Measurements from ENCODE around the gene CCDC93.

The CCDC93 gene

DNA sequence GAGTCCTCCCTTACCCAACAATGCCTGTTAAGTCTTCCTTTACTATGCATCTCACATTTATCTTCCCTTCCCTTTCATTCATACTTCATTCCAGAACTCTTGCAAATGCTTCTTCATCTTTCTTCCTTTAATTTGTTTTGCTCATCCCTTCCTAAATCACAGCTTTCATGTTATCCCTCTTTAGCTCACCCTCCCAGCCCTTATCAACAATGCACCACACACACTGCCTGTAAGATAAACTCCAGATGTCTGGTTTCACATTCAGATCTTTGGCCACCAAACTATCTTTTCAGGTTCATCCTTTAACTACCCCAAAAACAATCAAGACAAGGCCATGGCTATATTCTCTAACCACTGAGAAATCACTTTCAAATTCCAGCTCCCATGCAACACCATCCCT lies 3.4 kb downstream of the CCDC93 start:
- Histone ChIP-seq H3K9me3 (ENCODE audit: control insufficient read depth, insufficient read depth, low read length) (no peaks in the 10 kb centered on the region), H3K9ac (ENCODE audit: low read depth, low read length) (no peak overlapping the region), H3K36me3 (ENCODE audit: control insufficient read depth, insufficient read depth, low read length) (peaks cover 2% of the 10 kb centered on the region), H3K4me1 (ENCODE audit: control insufficient read depth, insufficient read depth, low read length) (peaks cover 5% of the 10 kb centered on the region), H3K27me3 (ENCODE audit: control insufficient read depth, insufficient read depth, low read length) (peaks cover 12% of the 10 kb centered on the region), H3K4me3 (ENCODE audit: low read depth, low read length) (no peak overlapping the region)

DNA sequence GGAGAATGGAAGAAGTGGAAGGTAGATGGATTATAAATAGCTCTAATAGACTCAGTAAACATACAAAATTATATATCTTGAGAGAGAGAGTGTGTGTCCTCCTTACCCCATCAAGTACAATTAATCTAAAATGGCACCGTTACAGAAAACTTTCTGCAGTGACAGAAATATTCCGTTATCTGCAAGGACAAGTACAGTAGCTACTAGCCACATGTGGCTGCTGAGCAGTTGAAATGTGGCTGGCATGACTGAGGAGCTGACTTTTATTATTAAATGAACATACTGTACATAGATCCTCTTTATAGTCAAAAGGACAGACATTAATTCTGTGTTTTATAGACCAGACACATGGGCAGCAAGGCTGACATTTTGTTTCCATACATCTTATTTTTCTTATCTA lies 7.0 kb downstream of the CCDC93 start:
- H3K27me3 ChIP-seq (ENCODE audit: control insufficient read depth, insufficient read depth, low read length), result no peaks in the 10 kb centered on the region
- peaks cover 6% of the 10 kb centered on the region for H3K4me1 ChIP-seq (ENCODE audit: control insufficient read depth, insufficient read depth, low read length)
- H3K4me3 ChIP-seq (ENCODE audit: low read depth, low read length), result no peak overlapping the region
- H3K9ac ChIP-seq (ENCODE audit: low read depth, low read length), result no peak overlapping the region
- no peaks in the 10 kb centered on the region for H3K9me3 ChIP-seq (ENCODE audit: control insufficient read depth, insufficient read depth, low read length)
- peaks cover 5% of the 10 kb centered on the region for H3K36me3 ChIP-seq (ENCODE audit: control insufficient read depth, insufficient read depth, low read length)

DNA sequence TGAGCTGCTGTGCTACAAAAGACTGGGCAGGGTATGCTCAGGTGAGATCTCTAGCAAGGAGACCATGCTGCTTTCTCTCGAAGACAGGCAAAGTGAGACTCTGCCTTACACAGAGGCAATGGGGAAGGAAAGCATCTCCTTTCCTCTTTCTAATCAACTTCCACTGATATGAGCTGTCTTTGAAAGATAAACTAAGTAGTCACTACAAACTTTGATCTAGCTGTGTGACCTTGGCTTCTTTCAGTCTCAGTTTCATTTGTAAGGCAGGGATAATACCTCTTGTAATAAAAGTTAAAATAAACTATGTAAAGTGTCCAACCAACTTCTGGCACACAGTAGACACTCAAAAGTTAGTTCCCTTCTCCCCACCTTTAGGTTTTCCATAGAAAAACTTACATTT lies 7.5 kb downstream of the CCDC93 start:
- no peak overlapping the region for H3K9ac ChIP-seq (ENCODE audit: low read depth, low read length)
- peaks cover 6% of the 10 kb centered on the region for H3K4me1 ChIP-seq (ENCODE audit: control insufficient read depth, insufficient read depth, low read length)
- peaks cover 5% of the 10 kb centered on the region for H3K36me3 ChIP-seq (ENCODE audit: control insufficient read depth, insufficient read depth, low read length)
- H3K9me3 ChIP-seq (ENCODE audit: control insufficient read depth, insufficient read depth, low read length), result no peaks in the 10 kb centered on the region
- no peak overlapping the region for H3K4me3 ChIP-seq (ENCODE audit: low read depth, low read length)
- no peaks in the 10 kb centered on the region for H3K27me3 ChIP-seq (ENCODE audit: control insufficient read depth, insufficient read depth, low read length)

DNA sequence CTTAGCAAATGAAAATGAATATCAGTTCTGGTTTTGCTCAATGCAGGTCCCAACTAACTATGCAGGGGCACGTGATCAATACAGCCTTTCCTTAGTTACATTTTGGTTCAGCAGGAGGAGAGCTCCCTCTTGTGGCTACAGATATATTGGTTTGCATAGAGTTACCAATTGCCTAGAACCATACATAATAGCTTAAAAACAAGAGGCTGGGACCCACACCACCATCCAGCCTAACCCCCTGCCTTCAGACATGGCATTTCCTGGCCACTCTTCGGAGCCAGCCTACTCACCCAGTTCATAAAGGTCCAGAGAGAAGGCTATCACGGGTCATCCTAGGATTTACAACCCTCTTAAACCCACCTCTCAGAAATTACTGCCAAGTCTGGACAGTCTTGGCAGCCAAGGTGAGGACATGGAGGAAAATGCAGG lies 10.5 kb downstream of the CCDC93 start:
- H3K4me3 ChIP-seq (ENCODE audit: low read depth, low read length), result no peak overlapping the region
- H3K4me1 ChIP-seq (ENCODE audit: control insufficient read depth, insufficient read depth, low read length), result peaks cover 6% of the 10 kb centered on the region
- H3K36me3 ChIP-seq (ENCODE audit: control insufficient read depth, insufficient read depth, low read length), result peaks cover 9% of the 10 kb centered on the region
- H3K9ac ChIP-seq (ENCODE audit: low read depth, low read length), result no peak overlapping the region
- no peaks in the 10 kb centered on the region for H3K9me3 ChIP-seq (ENCODE audit: control insufficient read depth, insufficient read depth, low read length)
- H3K27me3 ChIP-seq (ENCODE audit: control insufficient read depth, insufficient read depth, low read length), result no peaks in the 10 kb centered on the region

DNA sequence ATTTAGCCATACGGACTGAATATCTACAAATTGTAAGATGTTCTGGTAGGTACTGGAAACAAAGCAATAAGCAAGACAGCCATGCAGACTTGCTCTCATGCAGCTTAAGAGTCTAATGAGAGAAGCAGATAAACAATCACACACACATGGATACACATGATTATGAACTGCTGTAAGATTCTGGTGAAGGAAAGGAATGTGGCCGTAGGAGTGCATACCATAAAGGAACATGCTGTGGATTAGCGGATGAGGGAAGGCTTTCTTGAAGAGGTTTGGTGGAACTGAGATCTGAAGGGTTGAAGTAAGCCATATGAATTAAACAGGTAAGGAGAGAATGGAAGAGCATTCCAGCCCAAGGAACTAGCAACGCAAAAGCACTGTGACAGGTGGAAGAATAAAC lies 13.8 kb downstream of the CCDC93 start:
- H3K4me3 ChIP-seq (ENCODE audit: low read depth, low read length), result no peak overlapping the region
- H3K27me3 ChIP-seq (ENCODE audit: control insufficient read depth, insufficient read depth, low read length), result no peaks in the 10 kb centered on the region
- H3K4me1 ChIP-seq (ENCODE audit: control insufficient read depth, insufficient read depth, low read length), result peaks cover 6% of the 10 kb centered on the region
- peaks cover 4% of the 10 kb centered on the region for H3K36me3 ChIP-seq (ENCODE audit: control insufficient read depth, insufficient read depth, low read length)
- H3K9me3 ChIP-seq (ENCODE audit: control insufficient read depth, insufficient read depth, low read length), result no peaks in the 10 kb centered on the region
- H3K9ac ChIP-seq (ENCODE audit: low read depth, low read length), result no peak overlapping the region

DNA sequence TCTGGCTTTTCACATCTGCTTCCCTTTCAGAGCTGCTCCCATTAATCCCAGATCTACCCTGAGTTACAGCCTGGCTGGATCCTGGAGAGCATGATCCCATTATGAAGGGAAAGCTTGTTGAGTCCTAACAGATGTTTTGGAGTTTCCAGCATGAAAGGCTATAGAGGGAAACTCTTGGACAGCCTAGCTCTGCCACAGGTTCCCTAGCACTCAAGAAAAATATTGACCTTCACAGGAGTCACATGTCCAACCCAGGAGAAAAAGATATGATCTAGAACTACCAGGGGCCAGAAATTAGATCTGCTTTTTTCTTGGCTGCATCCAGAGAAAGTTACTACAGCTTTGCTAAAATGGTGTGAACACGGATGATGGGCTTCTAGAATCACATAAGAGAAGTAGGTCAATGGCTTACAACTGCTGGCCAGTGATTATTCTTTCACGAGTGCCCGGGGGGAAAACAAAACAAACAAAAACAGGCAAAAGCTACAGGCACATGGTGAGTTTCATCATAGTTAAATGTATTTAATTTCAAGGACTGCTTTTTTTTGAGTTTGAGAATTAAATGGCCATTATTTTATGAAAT lies 15.9 kb downstream of the CCDC93 start:
- Histone ChIP-seq H3K27me3 (ENCODE audit: control insufficient read depth, insufficient read depth, low read length) (no peaks in the 10 kb centered on the region), H3K9ac (ENCODE audit: low read depth, low read length) (no peak overlapping the region), H3K36me3 (ENCODE audit: control insufficient read depth, insufficient read depth, low read length) (peaks cover 4% of the 10 kb centered on the region), H3K4me3 (ENCODE audit: low read depth, low read length) (no peak overlapping the region), H3K4me1 (ENCODE audit: control insufficient read depth, insufficient read depth, low read length) (peaks cover under 1% of the 10 kb centered on the region), H3K9me3 (ENCODE audit: control insufficient read depth, insufficient read depth, low read length) (no peaks in the 10 kb centered on the region)

DNA sequence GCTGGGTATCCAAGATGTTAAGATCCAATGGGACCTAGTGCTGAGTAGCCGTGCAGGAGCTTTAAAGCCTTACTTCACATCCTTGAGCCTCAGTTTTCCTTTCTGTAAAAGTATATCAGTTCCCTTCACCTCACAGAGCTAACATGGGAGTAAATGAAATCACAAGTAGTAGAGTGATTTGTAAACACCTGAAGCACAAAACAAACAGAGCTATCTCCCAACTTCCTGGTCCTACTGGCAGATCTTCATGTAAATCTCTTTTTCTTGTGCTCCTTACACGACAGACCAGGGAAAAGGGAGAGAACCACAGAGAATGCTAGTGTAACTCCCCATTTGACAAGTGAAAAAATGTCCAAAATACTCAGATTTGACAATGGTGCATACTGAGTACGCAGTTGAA lies 17.3 kb downstream of the CCDC93 start:
- no peaks in the 10 kb centered on the region for H3K27me3 ChIP-seq (ENCODE audit: control insufficient read depth, insufficient read depth, low read length)
- peaks cover 4% of the 10 kb centered on the region for H3K36me3 ChIP-seq (ENCODE audit: control insufficient read depth, insufficient read depth, low read length)
- H3K9me3 ChIP-seq (ENCODE audit: control insufficient read depth, insufficient read depth, low read length), result no peaks in the 10 kb centered on the region
- no peak overlapping the region for H3K9ac ChIP-seq (ENCODE audit: low read depth, low read length)
- H3K4me1 ChIP-seq (ENCODE audit: control insufficient read depth, insufficient read depth, low read length), result no peaks in the 10 kb centered on the region
- no peak overlapping the region for H3K4me3 ChIP-seq (ENCODE audit: low read depth, low read length)

DNA sequence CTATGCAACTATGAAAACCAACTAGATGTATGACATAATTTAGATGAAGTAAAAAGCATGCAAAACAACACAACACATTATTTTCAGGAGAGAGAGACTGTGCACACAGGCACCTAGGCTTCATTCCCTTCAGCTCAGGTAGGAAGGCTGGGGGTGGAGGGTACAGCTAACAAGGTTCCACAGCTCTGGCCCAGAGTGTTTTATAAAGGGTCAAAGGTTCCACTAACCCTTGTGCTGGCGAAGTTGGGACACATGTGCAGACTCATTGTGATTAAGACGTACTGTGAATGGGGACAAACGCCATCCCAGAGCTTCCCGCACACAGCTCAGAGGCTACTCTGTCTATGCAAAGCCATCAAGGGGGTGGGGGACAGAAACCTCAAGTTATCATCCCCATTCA lies 19.1 kb downstream of the CCDC93 start:
- Histone ChIP-seq H3K27me3 (ENCODE audit: control insufficient read depth, insufficient read depth, low read length) (no peaks in the 10 kb centered on the region), H3K4me3 (ENCODE audit: low read depth, low read length) (no peak overlapping the region), H3K4me1 (ENCODE audit: control insufficient read depth, insufficient read depth, low read length) (no peaks in the 10 kb centered on the region), H3K9ac (ENCODE audit: low read depth, low read length) (no peak overlapping the region), H3K9me3 (ENCODE audit: control insufficient read depth, insufficient read depth, low read length) (no peaks in the 10 kb centered on the region), H3K36me3 (ENCODE audit: control insufficient read depth, insufficient read depth, low read length) (no peaks in the 10 kb centered on the region)

DNA sequence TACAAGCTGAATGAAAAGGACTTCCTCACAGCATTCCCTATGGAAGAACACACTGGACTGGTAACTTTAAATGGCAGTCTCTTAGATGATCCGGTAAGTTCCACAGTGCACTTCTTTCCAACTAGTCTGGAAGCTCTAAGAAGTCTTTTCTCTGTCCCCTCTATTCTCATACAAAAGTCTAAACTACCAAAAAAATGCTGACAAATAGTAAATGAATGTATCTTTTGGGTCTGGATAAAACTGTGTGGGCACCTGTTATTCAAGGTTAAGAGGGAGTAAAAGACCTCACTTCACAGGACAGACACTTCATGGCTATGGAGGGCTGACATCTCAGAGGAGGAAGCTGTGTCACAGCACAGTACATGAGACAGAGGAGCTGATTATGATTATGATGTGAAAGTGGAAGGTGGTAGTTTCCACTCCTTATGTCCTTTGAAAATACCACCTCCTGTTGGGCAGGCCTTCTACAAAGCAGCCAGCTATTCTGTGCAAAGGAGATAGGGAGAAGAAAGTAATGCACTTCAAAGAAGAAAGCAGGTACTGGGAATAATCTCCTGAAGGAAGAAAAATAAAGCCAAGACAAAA lies 23.9 kb downstream of the CCDC93 start:
- Histone ChIP-seq H3K4me3 (ENCODE audit: low read depth, low read length) (no peak overlapping the region), H3K27me3 (ENCODE audit: control insufficient read depth, insufficient read depth, low read length) (no peaks in the 10 kb centered on the region), H3K9ac (ENCODE audit: low read depth, low read length) (no peak overlapping the region), H3K4me1 (ENCODE audit: control insufficient read depth, insufficient read depth, low read length) (no peaks in the 10 kb centered on the region), H3K36me3 (ENCODE audit: control insufficient read depth, insufficient read depth, low read length) (no peaks in the 10 kb centered on the region), H3K9me3 (ENCODE audit: control insufficient read depth, insufficient read depth, low read length) (no peaks in the 10 kb centered on the region)

DNA sequence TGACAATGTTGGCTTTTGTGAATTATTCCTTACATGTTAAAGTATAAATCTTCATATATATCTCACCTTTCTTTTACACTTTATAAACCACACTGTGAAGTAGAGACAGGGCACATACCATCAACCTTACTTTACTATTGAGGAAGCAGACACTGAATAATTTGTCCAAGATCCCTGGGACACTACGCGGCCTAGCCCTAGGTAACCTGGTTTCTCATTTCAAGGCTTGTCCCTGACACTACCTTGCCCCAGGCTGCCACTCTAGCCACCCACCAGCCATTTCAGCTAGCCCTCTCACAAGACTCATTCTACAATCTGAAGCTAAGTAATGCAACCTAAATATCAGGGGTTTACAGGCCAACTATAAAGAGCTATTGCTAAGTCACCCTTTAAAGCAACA lies 26.7 kb downstream of the CCDC93 start:
- no peaks in the 10 kb centered on the region for H3K36me3 ChIP-seq (ENCODE audit: control insufficient read depth, insufficient read depth, low read length)
- H3K27me3 ChIP-seq (ENCODE audit: control insufficient read depth, insufficient read depth, low read length), result no peaks in the 10 kb centered on the region
- no peak overlapping the region for H3K4me3 ChIP-seq (ENCODE audit: low read depth, low read length)
- no peak overlapping the region for H3K9ac ChIP-seq (ENCODE audit: low read depth, low read length)
- H3K4me1 ChIP-seq (ENCODE audit: control insufficient read depth, insufficient read depth, low read length), result peaks cover 2% of the 10 kb centered on the region
- H3K9me3 ChIP-seq (ENCODE audit: control insufficient read depth, insufficient read depth, low read length), result no peaks in the 10 kb centered on the region

DNA sequence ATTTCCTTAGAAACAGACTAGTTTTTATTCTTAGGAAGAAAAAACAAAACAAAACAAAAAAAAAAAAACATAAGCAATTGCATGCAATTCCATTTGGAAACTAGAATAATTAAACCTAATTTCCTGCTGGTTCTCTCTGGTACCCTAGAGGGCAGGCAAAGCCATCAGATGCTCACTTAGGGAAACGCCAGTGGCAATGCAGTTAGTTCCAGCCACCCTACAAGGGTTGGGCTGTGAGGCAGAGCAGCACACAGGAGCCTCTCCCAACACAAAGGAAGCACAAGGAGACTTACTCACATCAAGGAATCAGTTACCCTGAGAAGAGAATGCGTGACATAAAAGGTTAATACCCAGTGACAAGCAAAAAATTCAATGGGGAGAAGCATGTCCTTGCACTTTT lies 28.8 kb downstream of the CCDC93 start:
- Histone ChIP-seq H3K27me3 (ENCODE audit: control insufficient read depth, insufficient read depth, low read length) (no peaks in the 10 kb centered on the region), H3K9me3 (ENCODE audit: control insufficient read depth, insufficient read depth, low read length) (no peaks in the 10 kb centered on the region), H3K36me3 (ENCODE audit: control insufficient read depth, insufficient read depth, low read length) (no peaks in the 10 kb centered on the region), H3K4me3 (ENCODE audit: low read depth, low read length) (no peak overlapping the region), H3K9ac (ENCODE audit: low read depth, low read length) (no peak overlapping the region), H3K4me1 (ENCODE audit: control insufficient read depth, insufficient read depth, low read length) (peaks cover 2% of the 10 kb centered on the region)

DNA sequence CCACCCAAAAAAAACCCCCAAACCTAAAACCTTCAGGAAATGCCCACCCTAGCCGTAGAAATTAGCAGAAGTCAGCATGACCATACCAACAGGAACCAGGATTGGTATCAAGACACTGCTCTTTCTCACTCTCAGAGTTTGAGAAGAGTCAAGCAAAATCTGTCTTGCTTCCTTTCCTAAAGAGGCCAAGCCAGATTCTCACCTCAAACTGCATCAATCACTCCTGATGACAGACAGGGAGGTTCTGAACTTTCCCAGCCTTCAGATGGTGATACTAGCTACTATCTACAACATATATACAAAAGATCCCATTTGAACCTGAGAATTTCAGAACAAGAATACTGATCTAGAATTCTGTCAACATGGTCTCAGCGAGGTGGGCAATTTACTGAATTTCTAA lies 29.7 kb downstream of the CCDC93 start:
- Histone ChIP-seq H3K9me3 (ENCODE audit: control insufficient read depth, insufficient read depth, low read length) (no peaks in the 10 kb centered on the region), H3K27me3 (ENCODE audit: control insufficient read depth, insufficient read depth, low read length) (no peaks in the 10 kb centered on the region), H3K36me3 (ENCODE audit: control insufficient read depth, insufficient read depth, low read length) (no peaks in the 10 kb centered on the region), H3K4me1 (ENCODE audit: control insufficient read depth, insufficient read depth, low read length) (peaks cover 2% of the 10 kb centered on the region), H3K9ac (ENCODE audit: low read depth, low read length) (no peak overlapping the region), H3K4me3 (ENCODE audit: low read depth, low read length) (no peak overlapping the region)

Data from iPS-15b (cell line).